Panc1 (cell line): Measurements from ENCODE around the gene ZBTB20. TPM values are rescaled to one million over a fixed set of nuclear protein-coding genes. Genes with fewer than 3 reads are reported as not detected.
"Not testable (repeated sequence)": the region's sequence is repeated elsewhere in the genome, so short reads cannot be mapped to it uniquely, and the experiment has no call there.

ENCODE experiments used
- ATAC-seq: fragments of 200-7000 bp; cut with Tn5 transposase; 2 replicates; pipeline ENCODE4 v1.9.1; 2020; ENCODE audit warnings: mild to moderate bottlenecking, moderate library complexity
- BruUV-seq: library from RNA; stranded (reverse); fragments of 400-500 nt; replicated peaks from 2 replicates; lab custom pipeline; 2021; lab: Mats Ljungman, UMichigan
- CTCF ChIA-PET: fragments of 300-600 bp; sonication (Branson Sonifier 250); formaldehyde crosslinking; loops from one replicate; lab custom pipeline; 2022; ENCODE audit warnings: antibody characterized with exemption; lab: Charles Lee
- POLR2A ChIA-PET: fragments of 300-600 bp; sonication (Branson Sonifier 250); formaldehyde crosslinking; loops from one replicate; lab custom pipeline; 2022; ENCODE audit warnings: antibody characterized with exemption; lab: Charles Lee
- DNase-seq: peaks from one replicate; pipeline ENCODE4 v3.0.0-alpha.2; 2010; ENCODE audit warnings: low read depth, low spot score
- H3K27ac ChIP-seq: 2 replicates; pipeline ENCODE4 v1.5.1; 2011; ENCODE audit warnings: mild to moderate bottlenecking, low read length, inconsistent platforms
- H3K27me3 ChIP-seq: fragments of 200-500 bp; sonication (Bioruptor generic); 2 replicates; pipeline ENCODE4 v1.6.0; 2014; ENCODE audit warnings: low read length, inconsistent platforms; ENCODE audit not compliant: control insufficient read depth, insufficient read depth
- H3K36me3 ChIP-seq: fragments of 200-500 bp; sonication (Bioruptor generic); 2 replicates; pipeline ENCODE4 v1.5.1; 2014; ENCODE audit warnings: inconsistent platforms, mild to moderate bottlenecking, low read length, moderate library complexity; ENCODE audit not compliant: control insufficient read depth, insufficient read depth
- H3K4me1 ChIP-seq: 2 replicates; pipeline ENCODE4 v1.5.1; 2011; ENCODE audit warnings: inconsistent platforms, mild to moderate bottlenecking, low read length, moderate library complexity; ENCODE audit not compliant: control insufficient read depth, insufficient read depth
- H3K4me3 ChIP-seq, 2 experiments: 2 replicates each; pipeline ENCODE4 v1.5.1; 2011 to 2012; ENCODE audit warnings: low read depth in 2 of 2, low read length in 2 of 2, mild to moderate bottlenecking in 2 of 2, inconsistent platforms in 1 of 2, moderate library complexity in 1 of 2
- H3K9me3 ChIP-seq: fragments of 200-500 bp; sonication (Bioruptor generic); 2 replicates; pipeline ENCODE4 v1.5.1; 2014; ENCODE audit warnings: low read depth, mild to moderate bottlenecking, inconsistent platforms, low read length, moderate library complexity; ENCODE audit not compliant: control insufficient read depth, insufficient read depth
- CTCF ChIP-seq: fragments of 450-650 bp; IDR thresholded peaks from 2 replicates; pipeline ENCODE4 v1.5.1; 2017; ENCODE audit warnings: mild to moderate bottlenecking
- POLR2AphosphoS5 ChIP-seq: IDR thresholded peaks from 2 replicates; pipeline ENCODE4 v1.6.1; 2012; ENCODE audit warnings: mild to moderate bottlenecking, low read depth, low read length, moderate library complexity
- REST ChIP-seq, 2 experiments: IDR thresholded peaks; 2 replicates each; pipeline ENCODE4 v1.6.1; 2011 to 2012; ENCODE audit warnings: low read depth in 2 of 2, control low read depth in 1 of 2, low read length in 1 of 2, mild to moderate bottlenecking in 1 of 2, moderate library complexity in 1 of 2; ENCODE audit not compliant: insufficient read depth in 1 of 2
- SIN3A ChIP-seq: IDR thresholded peaks from 2 replicates; pipeline ENCODE4 v1.6.1; 2012; ENCODE audit warnings: low read depth, mild to moderate bottlenecking, low read length, moderate library complexity, borderline replicate concordance; ENCODE audit not compliant: insufficient read depth
- TCF7L2 ChIP-seq: IDR thresholded peaks from 2 replicates; pipeline ENCODE4 v1.6.1; 2011; ENCODE audit warnings: mild to moderate bottlenecking, low read depth, low read length, inconsistent platforms
- in situ Hi-C: cut with HindIII; loops from 2 replicates; pipeline ENCODE4 v1.10.0; 2016; ENCODE audit warnings: low sequenced_read_pairs, low pct_unique_long_range_greater_than_20kb
- intact Hi-C: fragments of 100-400 bp; cut with micrococcal nuclease; formaldehyde crosslinking; loops from one replicate; pipeline ENCODE4 v1.10.0; 2022; ENCODE audit not compliant: unreplicated experiment
- total RNA-seq: library from RNA; stranded (reverse); gene quantifications from one replicate; pipeline ENCODE4 v1.2.1, GENCODE V29; 2021; ENCODE audit not compliant: unreplicated experiment

ZBTB20 gene
- total RNA-seq, 1 experiment from 2014 or later: 4.1 TPM

- ChIA-PET CTCF (no interaction called here), POLR2A (no interaction called here)
- Histone ChIP-seq H3K4me3 (no peak overlapping the region), H3K36me3 (no peaks in the 10 kb centered on the region), H3K9me3 (no peaks in the 10 kb centered on the region), H3K4me1 (no peaks in the 10 kb centered on the region), H3K27me3 (no peaks in the 10 kb centered on the region), H3K27ac (no peak overlapping the region)
- in situ Hi-C loops: no loop called here
- intact Hi-C loops: no loop called here
- TF ChIP-seq SIN3A (no peak), POLR2AphosphoS5 (no peak), REST (IDR thresholded peaks at IDR 0.05; ENCODE audit: insufficient read depth in 1 of 2, low read depth in 2 of 2, low read length in 1 of 2) (no peak), TCF7L2 (no peak), CTCF (no peak)
- BruUV-seq: no TSS peak
- DNase-seq (no peak), ATAC-seq (no peak)
These were observed 36.3 kb downstream of the ZBTB20 start for GRCh38 chr3:115110830-115111229.

- in situ Hi-C loops, H3K9me3 ChIP-seq, POLR2A ChIA-PET, intact Hi-C loops, DNase-seq, H3K4me1 ChIP-seq, H3K27ac ChIP-seq, H3K36me3 ChIP-seq, H3K4me3 ChIP-seq, H3K27me3 ChIP-seq, BruUV-seq, ATAC-seq, CTCF ChIA-PET: not testable (repeated sequence)
These were observed 37.0 kb downstream of the ZBTB20 start for GRCh38 chr3:115110066-115110465.

GRCh38 chr3:115108614-115109013, 38.5 kb downstream of the ZBTB20 start:
- H3K27ac ChIP-seq: no peak overlapping the region
- no peaks in the 10 kb centered on the region for H3K27me3 ChIP-seq
- DNase-seq (no peak), ATAC-seq (no peak)
- CTCF ChIA-PET: no interaction called here
- in situ Hi-C loops (no loop called here), intact Hi-C loops (no loop called here)
- H3K36me3 ChIP-seq: no peaks in the 10 kb centered on the region
- no peaks in the 10 kb centered on the region for H3K4me1 ChIP-seq
- no peak for TF ChIP-seq CTCF
- TF ChIP-seq TCF7L2: no peak
- no peak for TF ChIP-seq POLR2AphosphoS5
- no peak for TF ChIP-seq SIN3A
- no peak for TF ChIP-seq REST (IDR thresholded peaks at IDR 0.05; ENCODE audit: insufficient read depth in 1 of 2, low read depth in 2 of 2, low read length in 1 of 2)
- no TSS peak for BruUV-seq
- H3K9me3 ChIP-seq: no peaks in the 10 kb centered on the region
- no peak overlapping the region for H3K4me3 ChIP-seq
- POLR2A ChIA-PET: interaction anchor here (0.7 kb wide), 1 partner anchor 751 kb away, joined by 4 read pairs; no protein-coding TSS in a partner anchor
